Uterine smooth muscle cell (primary cell): ENCODE results near the gene BRSK1. TPM values are rescaled to one million over a fixed set of nuclear protein-coding genes. Genes with fewer than 3 reads are reported as not detected.

Experiments
- total RNA-seq: library from RNA; depleted of rRNA; stranded (reverse); fragments of >200 nt; gene quantifications from 2 replicates; pipeline ENCODE4 v1.2.3, GENCODE V29; 2014

Gene BRSK1
- 7.0 and 9.2 TPM in 2 replicates for total RNA-seq

DNA sequence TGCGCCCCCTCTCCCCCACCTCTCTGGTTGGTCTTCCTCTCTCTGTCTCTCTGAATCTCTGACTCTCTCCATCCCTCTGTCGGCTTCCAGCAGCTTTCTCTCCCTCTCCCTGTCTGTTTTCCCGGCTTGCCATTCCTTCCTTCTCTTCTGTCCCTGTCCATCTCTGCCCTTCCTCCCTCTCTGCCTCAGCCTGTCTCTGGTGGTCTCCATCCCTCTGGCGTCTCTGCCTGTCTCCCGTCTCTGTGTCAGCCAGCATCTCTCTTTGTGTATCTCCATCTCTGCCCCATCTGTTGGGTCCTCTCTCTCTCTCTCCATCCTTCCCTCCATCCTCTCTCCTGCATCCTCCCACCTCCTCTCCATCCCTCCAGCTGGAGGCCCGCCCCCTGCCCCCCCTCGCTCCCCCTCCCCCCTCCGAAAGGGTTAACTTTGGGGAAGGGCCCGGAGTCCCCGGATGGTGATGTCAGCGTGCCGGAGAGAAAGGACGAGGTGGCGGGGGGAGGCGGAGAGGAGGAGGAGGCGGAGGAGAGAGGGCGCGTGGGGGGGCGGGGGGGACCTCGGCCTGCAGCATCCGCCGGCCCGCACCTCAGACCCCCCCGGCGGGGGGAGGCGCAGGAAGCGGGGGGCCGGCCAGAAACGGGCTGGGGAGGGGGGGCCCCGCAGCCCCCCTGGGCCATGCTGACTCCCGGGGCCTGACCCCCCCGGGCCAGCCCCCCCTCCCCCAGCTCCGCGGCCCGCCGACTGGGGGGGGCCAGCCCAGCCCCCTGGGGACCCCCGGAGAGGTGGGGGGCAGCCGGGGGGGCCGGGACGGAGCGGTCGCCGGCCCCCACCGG lies at the start of gene BRSK1:
TSS of gene BRSK1 (plus strand) at position 450 of the 830 bp plus-strand sequence. CDS start 446 bp downstream, outside the sequence.

DNA sequence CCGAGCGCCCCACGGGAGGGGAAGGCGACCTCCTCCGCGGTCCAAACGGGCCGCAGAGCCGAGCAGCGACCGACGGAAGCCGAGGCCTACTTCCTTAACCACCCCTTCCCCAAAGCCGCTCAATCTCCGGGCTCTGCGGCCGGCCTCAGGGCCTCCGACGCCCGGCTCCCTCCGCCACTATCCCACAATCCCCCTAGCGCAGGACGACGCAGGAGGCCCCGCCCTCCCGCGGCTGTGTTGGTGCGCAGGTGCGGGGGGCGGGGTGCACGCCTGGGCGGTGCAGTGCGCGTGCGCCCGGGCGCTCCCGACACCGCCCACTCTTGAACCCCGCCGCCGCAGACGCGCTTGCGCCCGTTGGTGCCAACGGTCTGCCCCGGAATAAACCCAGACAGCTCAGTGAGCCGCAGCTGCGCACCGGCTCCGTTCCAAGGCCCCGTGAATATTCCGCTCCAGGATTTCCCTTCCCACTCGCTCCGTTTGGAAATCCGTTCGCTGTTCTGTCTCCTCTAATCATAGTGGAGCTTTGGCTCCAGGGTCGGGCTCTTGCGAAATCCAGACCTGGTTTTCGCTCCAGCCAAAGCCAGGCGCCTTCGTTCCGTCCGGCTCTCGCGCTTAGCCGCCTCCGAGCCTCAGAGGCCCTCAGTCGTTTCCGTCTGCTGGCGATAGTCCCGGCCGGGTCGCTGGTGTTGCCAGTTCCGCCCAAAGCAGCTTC lies 24.8 kb upstream of the BRSK1 start, which contains the start of gene PPP6R1:
TSS of gene PPP6R1 (minus strand) at position 190 of the 712 bp plus-strand sequence. CDS start 11,914 bp downstream, outside the sequence.

DNA sequence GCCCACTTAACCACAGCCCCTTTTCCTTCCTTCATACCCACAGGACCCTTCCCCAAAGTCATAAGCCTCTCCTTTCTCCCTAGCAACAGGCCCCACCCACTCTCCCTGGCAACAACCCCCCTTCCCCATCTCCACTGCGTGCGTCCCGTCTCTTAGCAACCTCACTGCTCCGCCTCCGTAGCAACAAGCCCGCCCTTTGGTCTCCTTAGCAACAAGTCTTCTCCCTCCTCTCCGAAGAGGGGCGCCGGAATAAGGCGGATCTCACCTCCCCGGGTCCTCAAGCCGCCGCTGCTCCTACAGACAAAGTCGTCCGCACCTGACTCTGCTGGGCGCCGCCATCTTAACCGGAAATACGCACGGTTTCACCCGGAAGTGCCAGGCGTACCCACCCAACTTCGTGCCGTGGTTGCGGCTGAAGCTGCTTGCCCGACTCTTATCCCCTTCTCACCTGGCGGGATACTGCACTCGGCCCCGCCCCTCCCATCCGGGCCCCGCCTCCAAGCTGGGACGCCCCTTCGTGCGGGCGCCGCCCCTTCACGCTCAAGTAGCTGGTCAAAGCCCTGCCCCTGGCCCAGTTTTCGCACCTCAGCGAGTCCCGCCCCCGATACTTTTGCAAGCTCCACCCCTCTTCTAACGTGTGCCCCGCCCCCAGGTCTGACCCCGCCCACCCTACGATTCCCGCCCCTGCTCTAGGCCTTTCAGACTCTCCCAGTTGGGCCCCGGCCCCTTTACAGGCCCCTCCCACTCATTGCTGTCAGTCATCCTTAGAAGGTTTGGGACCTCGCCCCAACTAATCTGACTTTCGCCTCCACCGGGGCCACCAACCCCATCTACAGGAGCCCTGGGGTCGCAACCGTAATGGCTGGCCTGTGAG lies 3.8 kb upstream of the BRSK1 start, which contains the start of gene HSPBP1:
TSS of gene HSPBP1 (minus strand) at position 341 of the 874 bp plus-strand sequence. CDS start 502 bp downstream, outside the sequence.

DNA sequence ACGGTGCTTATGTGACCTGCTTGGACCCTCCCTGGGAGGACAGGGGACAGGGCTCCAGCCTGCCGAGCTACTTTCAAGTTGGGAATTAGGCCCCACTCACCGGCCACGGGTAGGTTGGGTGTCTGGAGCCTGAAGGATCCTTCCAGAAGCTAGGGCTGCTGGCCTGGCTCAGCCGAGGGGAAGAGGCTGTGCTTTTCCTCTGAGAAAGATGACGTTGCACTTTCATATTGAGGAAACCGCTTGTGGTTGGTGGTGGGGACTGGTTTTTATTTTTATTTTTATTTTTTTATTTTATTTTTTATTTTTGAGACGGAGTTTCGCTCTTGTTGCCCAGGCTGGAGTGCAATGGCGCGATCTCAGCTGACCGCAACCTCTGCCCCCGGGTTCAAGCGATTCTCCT lies 41.4 kb downstream of the BRSK1 start, which contains the start of gene TMEM150B:
TSS of gene TMEM150B (minus strand) at position 170 of the 400 bp plus-strand sequence. CDS start 4,305 bp downstream, outside the sequence.

DNA sequence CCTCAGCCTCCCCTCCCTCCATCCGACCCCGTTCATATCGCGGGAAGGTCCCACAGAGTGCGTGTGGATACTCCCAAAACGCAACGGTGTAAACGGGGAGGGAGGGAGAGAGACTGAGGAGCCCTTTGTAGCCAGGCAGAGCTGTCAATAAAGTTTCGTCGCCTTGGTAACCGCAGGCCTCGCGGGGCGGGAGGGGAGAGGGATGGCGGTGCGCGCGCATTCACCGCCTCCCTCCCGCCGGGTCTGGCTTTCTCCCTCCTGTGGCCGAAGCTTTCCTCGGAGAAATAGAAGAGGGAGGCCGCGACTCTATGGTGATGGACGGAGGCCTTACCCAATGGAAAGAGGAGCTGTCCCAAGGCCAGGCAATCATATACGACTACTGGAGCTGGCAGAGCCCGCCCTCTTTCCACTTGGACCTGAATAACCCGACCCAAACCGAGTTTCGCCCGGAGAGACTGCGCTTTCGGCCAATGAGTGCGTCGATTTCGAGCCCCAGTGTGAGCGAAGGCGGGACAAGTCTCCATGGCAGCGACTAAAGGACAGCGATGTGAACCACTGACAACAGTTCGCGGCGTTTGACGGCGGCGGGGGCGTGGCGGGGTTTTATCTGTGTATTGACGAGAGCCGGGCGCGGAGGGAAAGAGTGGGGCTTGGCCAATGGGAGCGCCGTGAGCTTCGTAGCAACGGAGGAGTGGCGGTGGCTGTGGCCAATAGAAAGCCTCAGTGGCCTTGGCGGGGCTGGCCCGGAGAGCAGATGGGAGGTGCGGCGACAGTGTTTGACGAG lies 55.5 kb downstream of the BRSK1 start, which contains the start of gene KMT5C:
TSS of gene KMT5C (plus strand) at position 772 of the 784 bp plus-strand sequence. CDS start 2,061 bp downstream, outside the sequence.

DNA sequence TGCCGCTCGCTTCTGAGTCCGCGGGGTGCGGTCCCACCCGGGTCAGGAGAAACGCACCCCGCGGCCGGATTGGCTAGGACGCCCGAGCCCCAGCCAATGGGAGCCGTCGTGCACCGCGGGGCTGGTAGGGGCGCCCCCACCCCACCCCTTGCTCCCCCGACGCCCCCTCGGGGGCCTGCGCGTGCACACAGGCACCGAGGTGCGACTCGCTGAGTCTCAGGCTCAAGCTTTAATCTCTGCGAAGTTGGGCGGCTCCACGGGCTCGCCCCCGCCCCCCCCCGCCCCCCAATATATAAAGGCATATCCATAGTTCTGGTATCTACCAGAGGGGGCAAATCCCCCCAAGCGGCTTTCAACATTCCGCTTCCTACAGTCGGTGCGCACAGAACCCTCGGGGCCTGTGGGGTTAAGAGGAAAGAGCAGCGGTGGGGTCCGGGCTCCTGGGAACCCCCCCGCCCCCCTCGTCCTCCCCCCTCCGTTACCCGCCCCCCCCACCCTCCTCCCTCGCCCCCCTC lies 71.0 kb downstream of the BRSK1 start, which contains the start of gene COX6B2:
TSS of gene COX6B2 (minus strand) at position 22 of the 515 bp plus-strand sequence. CDS start 198 bp downstream, outside the sequence.

Other genes with a start within 250 kb of the BRSK1 start
- not detected in 2 replicates for gene GP6, start 245.7 kb upstream of the BRSK1 start, total RNA-seq
- gene RDH13, start 220.8 kb upstream of the BRSK1 start, total RNA-seq: 10.7 and 11.0 TPM in 2 replicates
- gene EPS8L1, start 208.1 kb upstream of the BRSK1 start, total RNA-seq: 0.75 and 1.8 TPM in 2 replicates
- 44.6 and 50.9 TPM in 2 replicates for gene PPP1R12C, start 166.4 kb upstream of the BRSK1 start, total RNA-seq
- 4.1 and 4.5 TPM in 2 replicates for gene TNNT1, start 134.8 kb upstream of the BRSK1 start, total RNA-seq
- gene TNNI3, start 126.3 kb upstream of the BRSK1 start, total RNA-seq: not detected in 2 replicates
- gene DNAAF3, start 117.4 kb upstream of the BRSK1 start, total RNA-seq: 0.33 and 0.75 TPM in 2 replicates
- under 0.01 and 0.12 TPM in 2 replicates for gene SYT5, start 103.7 kb upstream of the BRSK1 start, total RNA-seq
- 7.4 and 15.3 TPM in 2 replicates for gene PTPRH, start 74.5 kb upstream of the BRSK1 start, total RNA-seq
- gene TMEM86B, start 55.2 kb upstream of the BRSK1 start, total RNA-seq: 1.6 and 1.7 TPM in 2 replicates
- 34.7 and 45.9 TPM in 2 replicates for gene PPP6R1, start 25.0 kb upstream of the BRSK1 start, total RNA-seq
- 32.7 and 45.6 TPM in 2 replicates for gene HSPBP1, start 3.9 kb upstream of the BRSK1 start, total RNA-seq
- gene TMEM150B, start 41.3 kb downstream of the BRSK1 start, total RNA-seq: not detected in 2 replicates
- gene KMT5C, start 55.9 kb downstream of the BRSK1 start, total RNA-seq: 6.5 and 12.1 TPM in 2 replicates
- gene COX6B2, start 70.7 kb downstream of the BRSK1 start, total RNA-seq: not detected in 2 replicates
- gene GARIN5B, start 79.3 kb downstream of the BRSK1 start, total RNA-seq: not detected in 2 replicates
- gene IL11, start 86.5 kb downstream of the BRSK1 start, total RNA-seq: 6.9 and 8.5 TPM in 2 replicates
- 0.37 TPM in 1 of 2 replicates, not detected in the other for gene TMEM190, start 92.8 kb downstream of the BRSK1 start, total RNA-seq
- gene TMEM238, start 100.3 kb downstream of the BRSK1 start, total RNA-seq: 0.33 and 0.75 TPM in 2 replicates
- 393 and 410 TPM in 2 replicates for gene RPL28, start 101.9 kb downstream of the BRSK1 start, total RNA-seq
- 268 and 487 TPM in 2 replicates for gene UBE2S, start 123.8 kb downstream of the BRSK1 start, total RNA-seq
- not detected in 2 replicates for gene SHISA7, start 159.3 kb downstream of the BRSK1 start, total RNA-seq
- 52.5 and 63.2 TPM in 2 replicates for gene ISOC2, start 177.6 kb downstream of the BRSK1 start, total RNA-seq
- not detected in 2 replicates for gene C19orf85, start 180.8 kb downstream of the BRSK1 start, total RNA-seq
- gene ZNF628, start 192.6 kb downstream of the BRSK1 start, total RNA-seq: 1.5 and 1.9 TPM in 2 replicates
- gene NAT14, start 201.2 kb downstream of the BRSK1 start, total RNA-seq: 19.1 and 29.9 TPM in 2 replicates
- gene SSC5D, start 204.4 kb downstream of the BRSK1 start, total RNA-seq: 22.4 and 38.0 TPM in 2 replicates